ENCODE data around the gene TMEM62. TPM values are rescaled to one million over a fixed set of nuclear protein-coding genes. Genes with fewer than 3 reads are reported as not detected.

TMEM62 gene
- total and polyA plus RNA-seq, 2 of the 8 experiments (the other 6 are each of a cell fraction or from before 2014, with no cell fraction given): 2.0 to 4.0 TPM

- no peak for TF ChIP-seq CHD7 (IDR thresholded peaks at IDR 0.05; ENCODE audit: insufficient replicate concordance, low read length)
- no peak for TF ChIP-seq KDM4A (IDR thresholded peaks at IDR 0.05; ENCODE audit: low read depth, low read length, severe bottlenecking)
- TF ChIP-seq CEBPB (IDR thresholded peaks at IDR 0.05; ENCODE audit: low read depth, low read length): no peak
- no peak for TF ChIP-seq TCF12 (IDR thresholded peaks at IDR 0.05; ENCODE audit: low read depth, low read length)
- TF ChIP-seq EP300 (IDR thresholded peaks at IDR 0.05; ENCODE audit: borderline replicate concordance in 1 of 2, low read depth in 2 of 2, low read length in 2 of 2): no peak
These were observed 29.0 kb upstream of the TMEM62 start (continued) for GRCh38 chr15:43104426-43104825.
